Renal cortical epithelial cell (primary cell): ENCODE results near the gene SLC22A4. TPM values are rescaled to one million over a fixed set of nuclear protein-coding genes. Genes with fewer than 3 reads are reported as not detected.

Experiments used
- DNase-seq: peaks from one replicate; pipeline ENCODE4 v3.0.0-alpha.2; 2011; ENCODE audit warnings: low read depth
- total RNA-seq: library from RNA; depleted of rRNA; stranded (reverse); fragments of >200 nt; gene quantifications from 2 replicates; pipeline ENCODE4 v1.2.3, GENCODE V29; 2014

The SLC22A4 gene
- total RNA-seq, 1 donor from 2014 or later, result 1.6 TPM

GRCh38 chr5:132275367-132276220 is 18.6 kb upstream of the SLC22A4 start:
- DNase-seq, result no peak

DNA sequence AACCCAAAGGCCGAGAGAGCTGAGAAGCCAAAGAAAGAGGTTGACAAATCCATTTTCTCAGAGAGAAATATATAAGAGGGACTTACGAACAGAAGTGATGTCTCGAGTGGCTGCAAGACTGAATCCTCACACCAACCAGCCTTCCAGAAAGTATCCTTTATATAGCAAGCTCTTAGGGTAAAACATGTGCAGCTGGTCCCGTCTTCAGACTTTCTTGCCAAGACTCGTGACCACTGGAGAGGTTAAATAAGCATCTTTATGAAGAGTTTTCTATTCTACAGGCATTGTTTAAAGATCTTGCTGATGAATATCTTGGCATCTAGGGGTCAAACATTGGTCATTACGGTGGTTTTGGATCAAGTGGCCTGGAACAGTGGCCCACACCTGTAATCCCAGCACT is 16.9 kb upstream of the SLC22A4 start:
- DNase-seq, result no peak

DNA sequence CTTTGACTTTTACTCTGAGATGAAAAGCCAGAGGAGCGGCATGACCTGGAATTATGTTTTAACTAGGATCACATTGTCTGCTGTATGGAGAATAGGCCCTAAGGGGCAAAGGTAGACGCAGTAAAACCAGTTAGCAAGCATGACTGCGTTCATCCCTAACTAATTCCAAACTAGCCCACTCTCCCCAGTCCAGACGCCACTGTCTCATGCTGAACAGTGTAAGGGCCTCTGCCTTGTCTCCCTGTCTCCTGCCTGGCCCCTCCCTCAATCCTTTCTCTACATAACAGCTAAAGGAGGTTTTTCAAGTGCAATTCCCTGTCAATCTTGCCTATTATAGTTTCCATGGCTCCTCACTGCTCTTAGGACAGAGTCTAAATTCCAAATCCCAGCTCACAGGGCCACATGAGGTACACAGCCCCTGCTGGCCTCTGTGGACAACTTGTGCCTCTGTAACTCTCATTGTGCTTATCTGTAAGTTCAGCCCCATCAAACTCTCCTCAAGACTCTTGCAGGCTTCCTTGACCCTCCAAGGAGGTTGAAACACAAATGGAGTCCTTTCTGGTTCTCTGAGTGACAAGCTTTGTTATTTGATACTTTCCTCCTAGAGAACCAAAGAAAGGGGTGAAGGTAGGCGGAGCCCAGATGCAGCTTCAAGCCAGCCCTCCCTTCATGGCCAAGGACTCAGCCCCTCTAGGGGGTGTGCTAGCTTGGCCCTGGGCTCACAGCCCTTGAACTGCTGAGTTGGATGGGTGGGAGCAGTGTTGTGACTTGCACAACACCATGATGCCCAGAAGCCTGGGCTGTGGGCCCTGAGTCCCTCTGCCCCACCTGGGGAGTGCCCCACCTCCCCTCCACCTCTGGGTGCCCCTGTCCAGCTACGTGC is 16.0 kb upstream of the SLC22A4 start:
- no peak for DNase-seq

DNA sequence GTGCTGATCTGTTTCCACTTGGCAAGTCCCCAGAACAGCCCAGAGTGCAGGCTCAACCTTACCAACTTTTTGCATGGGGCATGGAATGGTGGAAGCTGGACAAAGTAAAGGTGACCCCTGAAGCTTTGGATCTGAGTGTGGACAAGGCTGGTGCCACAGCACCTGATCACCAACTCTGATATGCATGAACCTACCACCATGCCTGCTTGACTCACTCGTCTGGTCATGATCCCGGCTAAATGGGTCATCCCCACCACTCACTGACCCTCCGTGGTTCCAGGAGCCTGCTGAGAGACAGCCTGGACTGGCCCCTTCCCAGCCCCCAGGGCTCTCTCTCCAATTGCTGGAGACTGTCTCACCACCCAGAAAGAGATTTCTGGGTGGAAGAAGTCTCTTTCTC is 14.4 kb upstream of the SLC22A4 start:
- no peak for DNase-seq

- no peak for DNase-seq
These were observed 13.6 kb upstream of the SLC22A4 start for GRCh38 chr5:132280371-132281240.

- DNase-seq, result no peak
These were observed 12.2 kb upstream of the SLC22A4 start for GRCh38 chr5:132281856-132282614.

DNA sequence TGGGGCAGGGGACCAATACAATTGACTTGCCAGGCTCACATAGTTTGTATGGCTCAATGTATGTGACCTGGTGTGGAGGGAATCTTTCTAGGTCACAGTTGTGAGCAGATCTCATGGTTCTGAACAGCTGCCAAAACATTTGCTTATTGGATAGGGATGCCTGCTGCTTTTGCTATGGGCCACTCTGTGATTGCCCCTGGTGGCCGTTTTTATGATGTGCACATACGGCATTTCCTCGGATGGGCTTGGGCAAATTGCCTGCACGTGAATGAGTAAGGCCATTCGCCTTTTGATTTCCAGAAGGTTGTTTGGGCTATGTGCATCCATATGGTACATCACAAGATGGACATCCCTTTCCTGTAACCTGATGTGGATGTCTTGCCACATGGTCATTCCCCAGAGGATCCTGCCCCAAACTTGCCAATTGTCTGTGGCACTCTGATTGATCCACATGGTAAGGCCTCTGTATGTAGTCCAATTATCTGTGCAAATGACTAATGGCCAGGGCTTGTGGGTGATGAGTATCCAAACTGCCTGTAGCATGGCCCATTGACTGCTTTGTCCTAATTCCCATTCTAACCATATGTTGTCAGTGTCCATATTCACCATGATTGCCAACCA is 10.7 kb upstream of the SLC22A4 start:
- DNase-seq, result peak; percentile 48

- no peak for DNase-seq
These were observed 5.1 kb upstream of the SLC22A4 start for GRCh38 chr5:132289097-132289496.

DNA sequence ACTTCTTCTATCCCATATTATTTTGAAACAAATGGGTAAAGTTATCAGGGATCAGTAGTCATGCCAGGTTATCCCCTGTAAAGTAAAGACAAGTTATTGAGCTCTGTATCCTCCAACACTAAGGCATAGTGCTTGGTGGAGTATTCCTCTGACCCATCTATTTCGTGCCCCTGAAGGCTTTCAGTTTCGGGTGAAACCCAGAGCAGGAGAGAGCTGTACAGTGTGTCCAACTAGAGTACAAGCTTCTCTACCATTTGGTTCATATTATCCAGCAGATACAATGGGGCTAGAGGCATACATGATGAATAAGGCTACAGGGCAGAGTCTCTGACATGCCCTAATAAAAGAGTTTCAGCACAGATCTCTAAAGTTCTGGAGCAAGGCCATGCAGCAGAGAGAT is 3.2 kb upstream of the SLC22A4 start:
- no peak for DNase-seq

GRCh38 chr5:132293066-132293991 is 865 bp upstream of the SLC22A4 start:
- peak; percentile 68 for DNase-seq

DNA sequence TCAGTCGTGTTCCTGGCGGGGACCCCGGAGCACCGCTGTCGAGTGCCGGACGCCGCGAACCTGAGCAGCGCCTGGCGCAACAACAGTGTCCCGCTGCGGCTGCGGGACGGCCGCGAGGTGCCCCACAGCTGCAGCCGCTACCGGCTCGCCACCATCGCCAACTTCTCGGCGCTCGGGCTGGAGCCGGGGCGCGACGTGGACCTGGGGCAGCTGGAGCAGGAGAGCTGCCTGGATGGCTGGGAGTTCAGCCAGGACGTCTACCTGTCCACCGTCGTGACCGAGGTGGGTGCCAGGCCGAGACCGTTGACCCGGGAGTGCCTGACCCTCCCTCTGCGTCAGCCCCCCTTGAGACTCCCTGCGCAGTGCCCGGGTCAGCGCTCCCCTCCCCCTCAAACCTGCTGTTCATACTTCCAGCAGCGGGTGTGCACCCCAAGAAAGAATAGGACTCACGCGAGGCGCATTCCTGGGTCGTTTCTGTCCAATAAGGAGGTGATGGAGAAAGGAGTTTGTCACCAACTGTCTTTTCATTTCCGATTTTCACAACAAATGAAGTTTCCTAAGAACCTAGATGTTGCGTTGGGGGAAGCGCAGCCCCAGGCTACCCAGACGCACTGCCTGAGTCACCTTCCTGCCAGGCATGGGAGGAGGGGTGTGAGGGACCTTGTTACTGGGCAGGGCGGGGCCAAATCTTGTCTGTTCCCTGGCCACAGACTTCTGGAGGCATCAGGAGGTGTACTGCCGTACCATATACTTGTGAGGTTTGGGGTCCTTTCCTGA is 722 bp downstream of the SLC22A4 start:
- peak; percentile 77 for DNase-seq

- DNase-seq, result no peak
These were observed 1.6 kb downstream of the SLC22A4 start for GRCh38 chr5:132295505-132296411.

- no peak for DNase-seq
These were observed 2.3 kb downstream of the SLC22A4 start for GRCh38 chr5:132296412-132297016.

DNA sequence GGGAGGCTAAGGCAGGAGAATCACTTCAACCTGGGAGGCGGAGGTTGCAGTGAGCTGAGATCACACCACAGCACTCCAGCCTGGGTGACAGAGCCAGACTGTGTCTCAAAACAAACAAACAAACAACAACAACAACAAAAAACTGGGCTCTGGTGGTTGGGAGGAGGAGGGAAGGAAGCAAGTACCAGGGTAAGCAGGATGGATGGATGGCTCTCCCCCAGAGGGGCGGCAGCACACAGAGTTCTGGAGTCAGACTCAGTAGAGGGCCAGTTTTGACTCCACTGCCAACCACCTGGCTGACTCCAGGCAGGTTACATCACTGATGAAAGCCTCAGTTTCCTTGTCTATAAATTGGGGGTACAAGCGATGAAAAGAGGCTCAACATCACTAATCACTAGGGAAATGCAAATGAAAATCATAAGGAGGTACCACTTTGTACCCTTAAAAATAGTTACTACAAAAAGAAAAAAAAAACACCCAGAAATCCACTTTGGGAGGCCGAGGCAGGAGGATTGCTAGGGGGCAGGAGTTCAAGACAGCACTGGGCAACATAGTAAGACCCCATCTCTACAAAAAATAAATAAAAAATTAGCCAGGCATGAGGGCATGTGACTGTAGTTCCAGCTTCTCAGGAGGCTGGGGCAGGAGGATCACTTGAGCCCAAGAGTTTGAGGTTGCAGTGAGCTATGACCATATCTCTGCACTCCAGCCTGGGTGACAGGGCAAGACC is 3.2 kb downstream of the SLC22A4 start:
- DNase-seq, result no peak

DNA sequence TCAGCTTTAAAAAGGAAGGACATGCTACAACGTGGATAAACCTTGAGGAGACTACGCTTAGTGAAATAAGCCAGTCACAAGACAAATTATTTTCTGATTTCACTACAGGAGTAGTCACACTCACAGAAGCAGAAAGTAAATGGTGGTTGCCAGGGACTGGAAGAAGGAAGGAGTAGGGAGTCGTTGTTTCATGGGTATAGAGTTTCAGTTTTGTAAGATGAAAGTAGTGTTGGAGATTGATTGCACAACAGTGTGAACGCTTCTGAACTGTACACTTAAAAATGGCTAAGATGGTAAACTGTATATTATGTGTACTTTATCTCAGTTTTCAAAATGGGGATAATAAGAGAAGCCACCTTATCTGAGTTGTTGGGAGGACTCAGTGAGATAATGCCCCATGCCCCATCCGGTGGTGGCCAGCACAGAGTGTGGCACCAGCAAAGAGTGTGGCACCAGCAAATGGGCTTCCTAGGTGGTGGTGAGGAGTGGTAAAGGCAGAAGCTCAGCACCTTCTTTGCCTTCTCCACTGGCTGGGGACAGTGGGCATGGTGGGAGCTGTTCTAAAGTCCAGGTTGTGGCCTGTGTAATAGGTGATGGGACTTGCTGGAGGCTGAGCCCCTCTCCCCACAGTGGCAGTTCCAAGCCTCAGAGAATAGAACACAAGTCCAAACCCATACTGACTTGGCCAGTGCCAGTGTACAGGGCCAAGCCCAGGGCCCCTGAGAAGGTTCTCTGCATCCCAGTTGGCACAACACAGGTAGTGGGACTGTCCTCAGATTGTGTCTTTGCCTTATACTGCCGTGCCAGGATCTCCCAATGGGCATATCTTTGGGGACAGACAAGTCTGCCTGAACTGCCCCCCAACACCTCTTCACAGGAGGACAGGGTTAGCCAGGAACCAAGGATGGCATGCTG is 4.4 kb downstream of the SLC22A4 start:
- DNase-seq, result no peak
